GM19035 (cell line): Measurements from ENCODE around the gene PEF1.

ENCODE experiments used
- ATAC-seq: cut with Tn5 transposase; IDR thresholded peaks from one replicate; pipeline ENCODE4 v1.9.1; 2021; ENCODE audit not compliant: unreplicated experiment

The PEF1 gene

GRCh38 chr1:31671561-31672201 lies 27.0 kb upstream of the PEF1 start:
- ATAC-seq, result no peak

- ATAC-seq, result no peak
Measured at GRCh38 chr1:31671147-31671546, 26.5 kb upstream of the PEF1 start.

GRCh38 chr1:31670593-31670964 lies 25.9 kb upstream of the PEF1 start:
- ATAC-seq, result no peak

- no peak for ATAC-seq
Measured at GRCh38 chr1:31669786-31670592, 25.3 kb upstream of the PEF1 start.

- no peak for ATAC-seq
Measured at GRCh38 chr1:31669433-31669785, 24.7 kb upstream of the PEF1 start.

GRCh38 chr1:31668303-31668883 lies 23.7 kb upstream of the PEF1 start:
- ATAC-seq, result no peak

GRCh38 chr1:31667065-31667785 lies 22.5 kb upstream of the PEF1 start:
- no peak for ATAC-seq

- no peak for ATAC-seq
Measured at GRCh38 chr1:31666263-31666963, 21.7 kb upstream of the PEF1 start.

- no peak for ATAC-seq
Measured at GRCh38 chr1:31665234-31665878, 20.7 kb upstream of the PEF1 start.

- ATAC-seq, result no peak
Measured at GRCh38 chr1:31664528-31664927, 19.9 kb upstream of the PEF1 start.

- ATAC-seq, result no peak
Measured at GRCh38 chr1:31663622-31664452, 19.2 kb upstream of the PEF1 start.

GRCh38 chr1:31662463-31662862 lies 17.8 kb upstream of the PEF1 start:
- no peak for ATAC-seq

GRCh38 chr1:31661856-31662255 lies 17.2 kb upstream of the PEF1 start:
- ATAC-seq, result no peak

GRCh38 chr1:31660871-31661455 lies 16.3 kb upstream of the PEF1 start:
- ATAC-seq, result no peak

- ATAC-seq, result no peak
Measured at GRCh38 chr1:31659889-31660288, 15.2 kb upstream of the PEF1 start.

GRCh38 chr1:31658721-31659120 lies 14.0 kb upstream of the PEF1 start:
- no peak for ATAC-seq

- no peak for ATAC-seq
Measured at GRCh38 chr1:31657972-31658510, 13.4 kb upstream of the PEF1 start.

GRCh38 chr1:31657020-31657804 lies 12.5 kb upstream of the PEF1 start:
- ATAC-seq, result no peak
